Erythroblast (primary cell): ENCODE measurements around the gene CEACAM6.

Source experiments
- GATA1 ChIP-seq: IDR thresholded peaks from 2 replicates; pipeline ENCODE4 v1.6.1; 2011; ENCODE audit warnings: low read depth, mild to moderate bottlenecking, control low read depth, low read length, moderate library complexity
- POLR2A ChIP-seq: IDR thresholded peaks from 2 replicates; pipeline ENCODE4 v1.6.1; 2011; ENCODE audit warnings: mild to moderate bottlenecking, low read length

DNA sequence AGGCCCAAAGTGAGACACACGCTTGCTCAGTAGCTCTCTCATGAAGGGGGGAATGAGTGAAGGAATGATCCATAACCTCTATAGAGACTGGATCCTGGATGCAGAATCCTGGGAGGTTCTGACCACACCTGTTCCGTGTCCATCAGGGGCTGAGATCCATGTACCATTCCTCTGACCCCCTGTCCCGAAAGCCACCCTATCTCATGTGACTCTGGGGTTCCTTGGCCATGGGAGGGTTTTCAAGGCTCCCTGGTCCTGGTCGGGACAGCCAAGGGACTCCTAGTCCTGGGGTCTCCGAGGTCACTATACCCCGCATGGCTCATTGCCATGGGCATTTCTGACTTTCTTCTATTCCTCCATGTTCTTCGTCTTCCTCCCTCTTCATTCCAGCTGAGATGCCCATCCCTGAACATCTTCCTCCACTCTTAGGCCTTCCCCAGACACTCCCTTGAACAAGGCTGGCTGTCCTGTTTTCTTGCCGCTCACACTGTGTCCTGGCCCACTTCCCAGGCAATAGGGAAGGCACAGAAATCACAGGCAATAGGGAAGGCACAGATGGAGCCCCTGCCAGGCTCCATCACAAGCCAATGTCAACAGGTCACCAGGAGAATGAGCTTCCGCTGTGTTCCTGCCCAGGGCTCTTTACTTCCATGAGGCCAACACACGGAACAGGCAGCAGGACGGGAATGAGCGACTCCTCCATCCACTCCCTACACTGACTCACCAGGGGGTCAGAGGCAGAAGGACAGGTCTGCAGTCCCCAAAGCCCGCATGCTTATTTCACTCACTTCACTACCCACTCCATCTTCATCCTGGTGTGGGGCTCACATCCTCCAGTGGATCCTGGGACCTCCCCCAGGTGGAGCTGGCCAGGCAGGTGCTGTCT is 43.7 kb upstream of the CEACAM6 start:
- TF ChIP-seq POLR2A (no peak), GATA1 (no peak)
